ENCODE measurements around the gene XPNPEP1. TPM values are rescaled to one million over a fixed set of nuclear protein-coding genes. Genes with fewer than 3 reads are reported as not detected.

XPNPEP1 gene
- total and polyA plus RNA-seq, 2 of the 4 experiments (the other 2 are of a cell fraction): 164 to 311 TPM

- no peaks in the 10 kb centered on the region for H3K27me3 ChIP-seq (ENCODE audit: control insufficient read depth, insufficient read depth, low read length)
- H4K8ac ChIP-seq (ENCODE audit: low read depth in 2 of 2, low read length in 2 of 2): no peak overlapping the region
- no peak overlapping the region for H2BK120ac ChIP-seq (ENCODE audit: low read depth, low read length)
- no peaks in the 10 kb centered on the region for H3K4me1 ChIP-seq (ENCODE audit: control insufficient read depth, insufficient read depth, low read length)
- TF ChIP-seq CHD1 (IDR thresholded peaks at IDR 0.05; ENCODE audit: low read depth, low read length): no peak
- no peak for TF ChIP-seq MAFK (IDR thresholded peaks at IDR 0.05; ENCODE audit: low read depth, low read length)
- no peak for TF ChIP-seq NFE2L2 (IDR thresholded peaks at IDR 0.05; ENCODE audit: low read depth, low read length)
- no peak for TF ChIP-seq RCOR1 (IDR thresholded peaks at IDR 0.05; ENCODE audit: insufficient replicate concordance, low read length)
- TF ChIP-seq CEBPB (IDR thresholded peaks at IDR 0.05; ENCODE audit: low read depth, low read length): no peak
- TF ChIP-seq SMC3 (IDR thresholded peaks at IDR 0.05; ENCODE audit: low read depth, low read length): no peak
- TF ChIP-seq MXI1 (IDR thresholded peaks at IDR 0.05; ENCODE audit: borderline replicate concordance, low read depth, low read length): no peak
- TF ChIP-seq CTCF (conservative IDR thresholded peaks at IDR 0.05; ENCODE audit: low read depth, low read length): no peak
- no peak for TF ChIP-seq FOS (IDR thresholded peaks at IDR 0.05; ENCODE audit: low read depth, low read length)
- no peak for TF ChIP-seq RAD21 (IDR thresholded peaks at IDR 0.05; ENCODE audit: low read length)
- TF ChIP-seq POLR2A (IDR thresholded peaks at IDR 0.05; ENCODE audit: low read depth, low read length): no peak
- no peak for TF ChIP-seq ELK1 (IDR thresholded peaks at IDR 0.05; ENCODE audit: borderline replicate concordance, low read depth, low read length)
- no CpG with 5 or more reads among the region's 3 CpGs for WGBS, 2 experiments (ENCODE audit: extremely low coverage in 2 of 2, insufficient read length in 1 of 2)
- H3K79me1 ChIP-seq (ENCODE audit: low read depth in 1 of 2, low read length in 2 of 2): no peaks in the 10 kb centered on the region
- no peak overlapping the region for H4K5ac ChIP-seq (ENCODE audit: low read depth, low read length)
- ATAC-seq (ENCODE audit: low read depth) (peak; percentile 24; the same call in 1 of the 2 replicates), DNase-seq (no peak)
- H3K36me3 ChIP-seq (ENCODE audit: control insufficient read depth, insufficient read depth, low read length): no peaks in the 10 kb centered on the region
- H3K9me3 ChIP-seq (ENCODE audit: control insufficient read depth, insufficient read depth, low read length): no peaks in the 10 kb centered on the region
- no peak overlapping the region for H3K56ac ChIP-seq (ENCODE audit: extremely low read depth, insufficient read depth, low read length)
- H3K14ac ChIP-seq (replicated peaks; ENCODE audit: low read depth, low read length): no peak overlapping the region
- H4K91ac ChIP-seq (ENCODE audit: insufficient read depth, low read depth, low read length): no peak overlapping the region
- no peaks in the 10 kb centered on the region for H3K9me1 ChIP-seq (ENCODE audit: insufficient read depth, low read length)
- H2AK9ac ChIP-seq (replicated peaks; ENCODE audit: low read depth, low read length, poor library complexity): no peak overlapping the region
- H3K9ac ChIP-seq (ENCODE audit: low read depth, low read length): no peak overlapping the region
- CTCF ChIA-PET: no interaction called here
- intact Hi-C loops (cut with micrococcal nuclease) (no loop called here), dilution Hi-C loops (cut with HindIII; ENCODE audit: low sequenced_read_pairs, unreplicated experiment) (no loop called here), in situ Hi-C loops (cut with MboI; ENCODE audit: low sequenced_read_pairs) (no loop called here)
- H2AFZ ChIP-seq (replicated peaks; ENCODE audit: low read length, poor library complexity): no peak overlapping the region
- no peak overlapping the region for H2AK5ac ChIP-seq (ENCODE audit: low read depth, low read length)
- no peak overlapping the region for H2BK15ac ChIP-seq (ENCODE audit: low read depth, low read length)
- H3K27ac ChIP-seq (ENCODE audit: insufficient read depth, low read length): no peak overlapping the region
- no peak overlapping the region for H3K4me2 ChIP-seq (ENCODE audit: low read depth, low read length)
- no peak overlapping the region for H3K4me3 ChIP-seq (ENCODE audit: insufficient read depth, low read depth, low read length)
- BruUV-seq (replicated peaks): no TSS peak
- no peaks in the 10 kb centered on the region for H4K20me1 ChIP-seq (ENCODE audit: insufficient read depth, low read length)
- no peak overlapping the region for H3K18ac ChIP-seq (ENCODE audit: low read depth, low read length)
- no peak overlapping the region for H2BK5ac ChIP-seq (ENCODE audit: low read depth, low read length, poor library complexity, severe bottlenecking)
- no peak overlapping the region for H2BK20ac ChIP-seq (ENCODE audit: low read depth, low read length)
- POLR2A ChIA-PET (ENCODE audit: unreplicated experiment): no interaction called here
- H3K4ac ChIP-seq (ENCODE audit: low read depth, low read length): no peak overlapping the region
- H3K23ac ChIP-seq (ENCODE audit: low read depth, low read length): no peak overlapping the region
These were observed 16.1 kb upstream of the XPNPEP1 start for GRCh38 chr10:109939315-109939961.

Data from IMR-90 (cell line).